Thyroid gland (tissue), 4 donors: Measurements from ENCODE around the gene CDC14B. TPM values are rescaled to one million over a fixed set of nuclear protein-coding genes. Genes with fewer than 3 reads are reported as not detected.

ENCODE experiments used
- DNase-seq, 2 donors: peaks; one replicate each; pipeline ENCODE4 v3.0.0-alpha.2; 2019
- H3K27ac ChIP-seq, 3 donors: fragments of 200-600 bp; sonication (generic); 1 replicate in 2 of 3; 2 replicates in 1 of 3; pipeline ENCODE4 v1.5.1; 2016 to 2019; ENCODE audit warnings: mild to moderate bottlenecking in 1 of 3, moderate library complexity in 1 of 3
- H3K27me3 ChIP-seq: fragments of 200-600 bp; sonication (generic); one replicate; pipeline ENCODE4 v1.5.1; 2019
- H3K36me3 ChIP-seq, 2 donors: fragments of 200-600 bp; sonication (generic); one replicate each; pipeline ENCODE4 v1.5.1; 2016 to 2019
- H3K4me1 ChIP-seq, 2 donors: fragments of 200-600 bp; sonication (generic); one replicate each; pipeline ENCODE4 v1.5.1; 2017 to 2019
- H3K4me3 ChIP-seq, 3 donors: fragments of 200-600 bp; sonication (generic); replicated peaks in 1 of 3; 1 replicate in 2 of 3; 2 replicates in 1 of 3; pipeline ENCODE4 v1.5.1; 2016; ENCODE audit warnings: mild to moderate bottlenecking in 1 of 3
- H3K9me3 ChIP-seq: fragments of 200-600 bp; sonication (generic); one replicate; pipeline ENCODE4 v1.5.1; 2017
- CTCF ChIP-seq, 6 experiments: fragments of 200-600 bp in 3 of 6; fragments of 450-650 bp in 3 of 6; sonication (generic) in 3 of 6; IDR thresholded peaks; one replicate each; pipeline ENCODE4 v1.5.1; 2016 to 2019; ENCODE audit warnings: antibody characterized with exemption in 6 of 6, mild to moderate bottlenecking in 2 of 6, inconsistent platforms in 1 of 6, moderate library complexity in 1 of 6
- POLR2A ChIP-seq, 2 donors: fragments of 450-650 bp; IDR thresholded peaks; one replicate each; pipeline ENCODE4 v1.6.1; 2017; ENCODE audit warnings: antibody characterized with exemption in 2 of 2, mild to moderate bottlenecking in 2 of 2, moderate library complexity in 1 of 2
- WGBS, 2 donors: methylation state at CpG; one replicate each; pipeline ENCODE4 v1.1.5; 2017; 5-methylcytosine and 5-hydroxymethylcytosine counted together
- intact Hi-C: fragments of 100-400 bp; cut with DNase I; formaldehyde crosslinking; loops from one replicate; pipeline ENCODE4 v1.15.1; 2023
- total RNA-seq, 4 donors: library from RNA; depleted of rRNA; stranded (reverse); fragments of >200 nt; gene quantifications; one replicate each; pipeline ENCODE4 v1.2.3, GENCODE V29; 2016

CDC14B gene
- total RNA-seq, 4 donors from 2014 or later: 39.7 to 87.4 (median 56.3) TPM

GRCh38 chr9:96555567-96556386 is 63.9 kb downstream of the CDC14B start:
- Histone ChIP-seq H3K36me3 (no peaks in the 10 kb centered on the region), H3K9me3 (no peaks in the 10 kb centered on the region), H3K4me1 (peaks cover 0 to 11% of the 10 kb centered on the region in 2 donors), H3K27ac (peak overlapping the region; percentile 35 to 73 (median 69)), H3K4me3 (no peak overlapping the region), H3K27me3 (no peaks in the 10 kb centered on the region)
- intact Hi-C loops: no loop called here
- no peak for DNase-seq
- WGBS, 2 donors: 80 to 81% methylated on average over 11 of the region's 11 CpGs
- TF ChIP-seq POLR2A (IDR thresholded peaks at IDR 0.05) (no peak), CTCF (IDR thresholded peaks at IDR 0.05) (no peak)

GRCh38 chr9:96554801-96555566 is 64.7 kb downstream of the CDC14B start:
- WGBS, 2 donors: 72% methylated on average over 10 of the region's 10 CpGs
- no peaks in the 10 kb centered on the region for H3K36me3 ChIP-seq
- H3K27ac ChIP-seq: no peak overlapping the region
- no peaks in the 10 kb centered on the region for H3K9me3 ChIP-seq
- H3K27me3 ChIP-seq: no peaks in the 10 kb centered on the region
- no peak overlapping the region for H3K4me3 ChIP-seq
- TF ChIP-seq CTCF (IDR thresholded peaks at IDR 0.05): no peak
- no peak for TF ChIP-seq POLR2A (IDR thresholded peaks at IDR 0.05)
- no peak for DNase-seq
- H3K4me1 ChIP-seq: peaks cover 0 to 11% of the 10 kb centered on the region in 2 donors
- intact Hi-C loops: no loop called here

GRCh38 chr9:96554326-96554725 is 65.3 kb downstream of the CDC14B start:
- intact Hi-C loops: no loop called here
- peak overlapping the region in 2 of 3 donors; percentile 37 to 53 for H3K27ac ChIP-seq

GRCh38 chr9:96553070-96553469 is 66.6 kb downstream of the CDC14B start:
- H3K36me3 ChIP-seq: no peaks in the 10 kb centered on the region
- peak overlapping the region; percentile 5 to 53 (median 37) for H3K27ac ChIP-seq
- no peaks in the 10 kb centered on the region for H3K9me3 ChIP-seq
- WGBS, 2 donors: 78 to 85% methylated on average over 2 of the region's 2 CpGs
- DNase-seq: no peak
- H3K27me3 ChIP-seq: no peaks in the 10 kb centered on the region
- intact Hi-C loops: no loop called here
- TF ChIP-seq CTCF (IDR thresholded peaks at IDR 0.05) (no peak), POLR2A (IDR thresholded peaks at IDR 0.05) (no peak)
- H3K4me3 ChIP-seq: no peak overlapping the region
- H3K4me1 ChIP-seq: peaks cover 0 to 11% of the 10 kb centered on the region in 2 donors

More at GRCh38 chr9:96554326-96554725, 65.3 kb downstream of the CDC14B start:
- H3K27me3 ChIP-seq: no peaks in the 10 kb centered on the region
- no peak overlapping the region for H3K4me3 ChIP-seq
- peaks cover 0 to 11% of the 10 kb centered on the region in 2 donors for H3K4me1 ChIP-seq
- no peaks in the 10 kb centered on the region for H3K9me3 ChIP-seq
- TF ChIP-seq CTCF (IDR thresholded peaks at IDR 0.05) (no peak), POLR2A (IDR thresholded peaks at IDR 0.05) (no peak)
- no peaks in the 10 kb centered on the region for H3K36me3 ChIP-seq
- DNase-seq: no peak
- WGBS, 2 donors: 75 to 80% methylated on average over 1 of the region's 1 CpG

- intact Hi-C loops: no loop called here
- no peaks in the 10 kb centered on the region for H3K36me3 ChIP-seq
- 80 to 96% methylated on average over 6 of the region's 6 CpGs for WGBS, 2 donors
- no peaks in the 10 kb centered on the region for H3K9me3 ChIP-seq
- TF ChIP-seq CTCF (IDR thresholded peaks at IDR 0.05): no peak
- TF ChIP-seq POLR2A (IDR thresholded peaks at IDR 0.05): no peak
- no peak overlapping the region for H3K27ac ChIP-seq
- peaks cover 0 to 11% of the 10 kb centered on the region in 2 donors for H3K4me1 ChIP-seq
- DNase-seq: no peak
- H3K27me3 ChIP-seq: no peaks in the 10 kb centered on the region
- H3K4me3 ChIP-seq: no peak overlapping the region
Measured at GRCh38 chr9:96551403-96551802, 68.2 kb downstream of the CDC14B start.
